COLO668 (cell line): ENCODE results near the gene STEAP4.

Source experiments
- DNase-seq: peaks from one replicate; lab custom pipeline; 2025; ENCODE audit not compliant: unreplicated experiment; lab: John Stamatoyannopoulos, UW

Gene STEAP4

DNA sequence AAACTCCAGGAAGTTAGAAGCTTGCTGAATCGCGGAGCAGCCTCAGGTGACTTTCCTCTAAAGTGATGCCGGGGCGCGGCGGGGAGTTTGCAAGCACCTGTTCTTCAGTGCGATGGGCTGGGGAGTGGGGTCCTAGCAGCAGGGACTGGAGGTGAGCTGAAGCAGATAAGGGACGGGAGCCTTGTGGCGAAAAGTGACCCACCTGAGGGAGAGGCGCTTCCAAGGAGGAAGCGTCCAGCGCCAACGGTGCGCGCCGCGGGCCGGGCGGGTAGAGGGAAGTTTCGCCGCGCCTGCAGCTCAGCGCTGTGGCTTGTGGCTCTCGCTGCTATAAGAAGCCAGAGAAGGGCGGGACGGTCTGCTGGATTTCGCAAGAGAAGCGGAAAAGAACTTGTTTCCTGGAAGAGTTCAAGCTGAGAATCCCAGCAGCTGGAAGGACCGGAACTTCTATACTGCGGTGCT is at the start of gene STEAP4:
Gene STEAP4, minus strand, starts transcription at position 305 of the 459 bp plus-strand sequence. CDS start 22,625 bp downstream, outside the sequence.
- DNase-seq = peak; percentile 4

DNA sequence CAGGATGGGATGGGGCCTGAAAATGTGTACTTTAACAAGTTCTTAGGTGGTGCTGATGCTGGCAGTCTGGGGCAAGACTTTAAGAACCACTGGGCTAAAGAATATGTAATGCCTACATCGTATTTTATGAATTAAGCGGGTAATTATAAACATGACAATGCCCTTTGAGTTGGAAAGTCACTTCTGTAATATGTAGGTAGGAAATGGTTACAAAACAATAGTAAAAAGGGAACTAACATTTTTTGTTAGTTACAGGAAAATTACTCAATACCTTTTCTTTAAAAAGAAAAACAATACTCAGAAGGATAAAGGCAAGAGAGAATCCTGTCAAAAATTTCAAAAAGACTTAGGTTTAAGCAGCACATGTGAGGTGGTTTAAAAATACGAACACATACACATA is 48.3 kb upstream of the STEAP4 start:
- no peak for DNase-seq

DNA sequence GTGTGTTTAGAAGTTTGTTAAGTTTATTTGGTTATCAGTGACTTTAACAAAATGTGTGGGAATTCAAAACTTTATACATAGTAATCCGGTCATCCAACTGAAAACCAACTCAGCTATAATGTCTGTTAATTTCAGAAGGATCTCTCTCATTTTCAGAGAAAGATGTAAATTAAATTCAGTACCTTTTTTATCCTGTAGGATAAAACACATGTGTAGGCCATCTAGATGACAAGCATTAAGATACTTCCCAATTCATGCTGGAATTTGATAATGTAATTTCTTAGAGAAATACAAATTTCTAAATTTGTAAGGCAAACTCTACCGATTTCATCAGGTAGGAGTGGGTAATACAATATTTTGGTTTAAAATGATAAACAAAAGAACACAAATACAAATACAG is 43.4 kb upstream of the STEAP4 start:
- no peak for DNase-seq

GRCh38 chr7:88347517-88347916 is 40.8 kb upstream of the STEAP4 start:
- no peak for DNase-seq

GRCh38 chr7:88347090-88347489 is 40.4 kb upstream of the STEAP4 start:
- no peak for DNase-seq

- DNase-seq = no peak
These were observed 39.7 kb upstream of the STEAP4 start for GRCh38 chr7:88346357-88346756.

DNA sequence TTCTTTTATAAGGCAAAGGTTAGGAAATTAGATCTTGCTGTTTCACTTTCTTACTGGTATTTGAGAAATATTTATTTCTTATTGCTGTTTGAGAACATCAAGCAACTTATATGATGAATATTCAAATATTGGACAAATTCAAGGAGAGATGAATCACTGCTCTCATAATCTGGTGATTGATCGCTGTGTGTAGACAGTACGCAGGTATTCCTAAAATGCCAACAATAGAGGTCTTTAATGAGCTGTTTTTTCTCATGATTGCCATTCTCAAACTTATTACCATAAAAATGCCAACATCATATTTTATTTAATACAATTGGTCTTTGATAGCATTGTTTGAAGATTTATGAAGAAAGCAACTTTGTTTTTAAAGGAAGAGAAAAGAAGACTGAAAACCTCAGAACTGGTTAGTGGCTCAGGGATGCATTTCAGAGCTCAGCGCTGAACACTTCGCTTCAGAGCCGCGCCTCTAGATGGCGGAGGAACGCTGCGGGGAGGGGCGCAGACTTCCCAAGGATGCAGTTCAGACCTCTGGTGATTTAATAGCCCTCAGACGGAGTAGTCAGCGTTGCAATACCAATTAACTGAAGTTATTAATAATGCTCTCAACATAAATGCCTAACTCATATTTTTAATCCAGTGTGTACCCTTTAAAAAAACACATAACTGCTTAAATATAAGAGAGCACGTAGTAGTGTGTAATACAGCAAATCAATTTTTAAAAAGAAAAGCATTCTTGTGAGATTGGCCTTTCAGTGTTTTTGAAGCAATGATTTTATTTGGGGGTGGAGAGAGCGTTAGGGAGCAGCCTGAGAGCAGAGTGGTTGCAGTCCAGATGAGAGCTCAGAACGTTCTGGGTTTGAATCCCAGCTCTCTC is 38.5 kb upstream of the STEAP4 start:
- peak; percentile 7 for DNase-seq

- no peak for DNase-seq
These were observed 37.6 kb upstream of the STEAP4 start for GRCh38 chr7:88344271-88344670.

DNA sequence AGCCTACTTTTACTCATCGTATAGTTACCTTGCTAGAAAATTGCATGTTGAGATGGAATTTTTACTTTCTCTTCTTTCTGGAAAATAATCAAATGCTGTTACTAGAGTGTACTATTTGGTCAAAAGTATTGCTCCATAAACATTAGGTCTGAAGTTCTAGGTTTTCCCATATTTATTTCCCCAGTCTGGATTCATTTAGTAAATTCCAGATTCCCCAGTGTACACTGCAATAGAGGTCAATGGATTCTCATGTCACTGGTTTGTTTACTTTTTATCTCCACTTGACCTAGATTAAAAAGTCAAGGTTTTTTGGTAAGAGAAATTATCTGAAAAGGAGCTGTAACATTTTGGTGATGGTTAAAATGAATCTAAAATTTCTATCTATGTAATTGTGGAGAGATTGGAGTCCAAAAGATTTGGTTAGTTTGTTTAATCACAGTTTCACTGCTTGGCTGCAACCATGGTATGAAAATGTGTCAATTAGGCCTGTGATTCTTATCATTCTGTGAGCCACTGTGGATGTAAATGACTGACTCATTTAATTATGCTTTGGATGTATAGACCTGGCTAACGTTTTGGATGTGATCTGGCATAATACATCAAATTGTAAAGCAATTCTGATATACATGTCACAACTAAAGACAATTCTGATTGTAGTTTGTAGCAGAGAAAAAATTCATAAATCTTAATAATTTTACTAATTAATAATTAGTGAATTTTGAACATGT is 32.7 kb upstream of the STEAP4 start:
- DNase-seq = no peak

DNA sequence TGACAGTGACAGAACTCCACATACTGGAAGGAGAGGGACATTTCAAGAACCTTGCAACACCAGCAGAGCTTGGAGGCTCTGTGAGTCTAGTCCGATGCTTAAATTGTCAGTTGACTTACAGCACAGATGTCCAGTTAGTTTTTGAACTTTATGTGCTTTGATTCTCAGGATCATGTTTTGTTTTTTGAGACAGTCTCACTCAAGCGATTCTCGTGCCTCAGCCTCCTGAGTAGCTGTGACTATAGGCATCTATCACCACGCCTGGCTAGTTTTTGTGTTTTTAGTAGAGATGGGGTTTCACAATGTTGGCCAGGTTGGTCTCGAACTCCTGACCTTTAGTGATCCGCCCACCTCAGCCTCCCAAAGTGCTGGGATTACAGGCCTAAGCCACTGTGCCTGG is 31.8 kb upstream of the STEAP4 start:
- no peak for DNase-seq

GRCh38 chr7:88337572-88337971 is 30.9 kb upstream of the STEAP4 start:
- DNase-seq = no peak

- DNase-seq = no peak
These were observed 24.6 kb upstream of the STEAP4 start for GRCh38 chr7:88331322-88331721.

DNA sequence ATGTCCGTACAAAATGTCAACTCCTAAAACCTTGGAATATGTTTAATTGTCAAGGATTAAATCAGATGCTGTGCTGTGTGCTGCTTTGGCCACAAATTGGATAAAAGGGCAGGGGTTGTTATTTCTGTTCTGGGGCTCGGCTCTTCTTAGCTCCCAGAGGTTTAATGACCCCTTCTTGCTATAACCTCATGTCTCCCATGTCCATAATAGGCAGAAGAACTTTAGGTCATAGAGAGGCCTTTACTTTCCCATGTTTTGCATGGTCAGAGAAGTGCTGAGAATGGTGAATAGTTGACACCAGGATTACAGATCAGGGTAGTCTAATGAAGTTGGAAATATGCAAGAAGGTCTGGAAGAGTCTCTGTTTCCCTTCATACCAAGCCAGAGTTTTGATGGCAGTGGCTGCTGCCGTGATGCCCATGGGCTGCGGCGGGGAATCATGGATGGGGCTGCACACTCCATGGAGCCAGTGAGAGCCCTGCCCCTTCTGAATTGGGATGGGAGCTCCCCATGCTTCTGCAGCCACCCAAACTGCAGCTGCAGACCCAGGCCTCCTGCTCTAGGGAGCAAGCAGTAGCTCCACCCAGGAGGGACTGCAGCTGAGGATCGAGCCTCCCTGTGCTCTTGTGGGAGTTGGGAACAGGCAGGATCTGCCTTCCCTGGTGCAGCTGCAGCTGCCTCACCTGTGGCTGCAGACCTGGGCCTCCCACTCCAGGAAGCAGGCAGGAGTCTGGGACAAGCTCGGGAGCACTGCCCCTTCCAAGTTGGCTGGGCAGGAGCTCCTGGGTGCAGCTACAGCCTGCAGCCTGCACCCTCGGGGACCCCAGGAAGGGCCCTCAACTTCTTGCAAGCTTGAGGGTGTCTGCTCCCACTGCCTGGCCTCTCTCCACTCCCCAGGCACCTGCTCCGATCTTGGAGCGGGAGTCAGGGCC is 23.1 kb upstream of the STEAP4 start:
- no peak for DNase-seq

DNA sequence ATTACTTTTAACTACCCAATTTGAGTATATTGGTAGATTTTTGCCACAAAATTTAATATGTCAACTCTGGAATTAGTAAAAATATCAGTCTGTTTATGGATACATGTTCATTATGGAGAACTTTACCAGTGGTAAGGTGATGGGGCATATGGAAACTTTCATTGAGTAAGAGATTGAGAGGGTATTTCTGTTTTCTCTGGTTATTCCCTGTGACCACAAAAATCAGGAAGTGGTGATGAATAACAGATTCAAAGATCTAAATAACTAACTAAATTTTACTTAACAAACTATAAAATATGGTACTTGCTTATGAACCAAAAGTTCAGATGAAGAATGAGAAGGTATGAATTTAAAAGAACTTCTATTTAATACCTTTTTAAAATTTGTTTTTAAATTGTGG is 22.1 kb upstream of the STEAP4 start:
- no peak for DNase-seq

- no peak for DNase-seq
These were observed 18.0 kb upstream of the STEAP4 start for GRCh38 chr7:88324699-88325098.

DNA sequence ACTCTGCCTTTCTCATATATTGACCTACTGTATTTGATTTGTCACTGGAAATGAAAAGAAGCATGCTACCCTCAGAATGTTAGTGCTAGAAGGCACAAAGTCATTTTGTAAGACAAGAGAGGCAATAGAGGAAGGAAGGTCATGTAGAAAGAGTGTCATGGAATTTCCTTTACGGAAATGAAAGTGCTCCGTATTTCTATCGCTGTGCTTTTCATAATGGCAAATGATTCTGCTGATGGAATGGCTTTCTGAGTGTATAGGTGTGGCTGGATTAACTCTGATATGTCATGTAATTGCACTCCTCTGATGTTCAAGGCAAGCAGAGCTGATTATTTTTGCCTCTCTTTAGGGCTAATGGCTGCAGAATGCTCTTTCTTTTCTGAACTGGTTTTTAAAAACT is 15.5 kb upstream of the STEAP4 start:
- DNase-seq = no peak

DNA sequence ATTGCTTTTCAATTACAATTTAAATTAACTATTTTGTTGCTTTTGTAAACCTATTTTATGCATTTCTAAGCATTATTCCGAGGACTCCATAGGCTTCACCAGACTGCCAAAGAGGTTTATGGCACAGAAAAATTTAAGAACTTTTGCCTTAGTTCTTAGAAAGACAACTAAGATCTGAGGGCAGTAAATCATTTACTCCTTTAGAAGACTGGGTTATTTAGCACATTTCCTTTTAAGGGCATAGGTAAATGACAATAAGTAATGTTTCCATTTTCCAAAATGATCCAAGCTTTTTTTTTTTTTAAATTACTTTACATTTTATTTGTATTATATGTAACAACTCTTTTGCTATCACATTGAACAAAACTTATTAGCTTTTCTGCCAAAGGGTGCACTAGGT is 15.0 kb upstream of the STEAP4 start:
- DNase-seq = no peak

DNA sequence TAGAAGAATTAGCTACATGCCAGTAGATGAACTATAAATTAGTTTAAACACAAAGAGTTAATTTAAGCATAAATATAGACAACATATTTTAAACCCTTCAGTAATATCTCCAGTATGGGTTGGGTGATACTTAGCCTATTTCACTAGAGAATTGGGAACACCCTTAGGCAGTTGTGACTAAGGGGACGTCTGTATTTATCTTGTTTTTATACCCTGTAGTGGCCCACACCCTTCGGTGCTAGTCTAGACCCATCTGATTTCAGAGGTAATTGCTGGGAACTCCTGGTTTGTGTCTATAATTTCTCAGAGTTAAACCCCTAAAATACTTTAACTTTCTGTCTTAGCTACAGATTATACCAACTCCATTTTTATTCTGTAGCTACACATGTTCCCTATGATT is 11.5 kb upstream of the STEAP4 start:
- DNase-seq = no peak

- no peak for DNase-seq
These were observed 10.7 kb upstream of the STEAP4 start for GRCh38 chr7:88317422-88317821.

GRCh38 chr7:88316456-88316855 is 9.8 kb upstream of the STEAP4 start:
- no peak for DNase-seq

- DNase-seq = no peak
These were observed 8.8 kb upstream of the STEAP4 start for GRCh38 chr7:88315522-88315921.
